ENCODE measurements around the gene NLRP4. TPM values are rescaled to one million over a fixed set of nuclear protein-coding genes. Genes with fewer than 3 reads are reported as not detected.

The NLRP4 gene
- total and polyA plus RNA-seq, 2 of the 4 experiments (the other 2 are of a cell fraction) = not detected

GRCh38 chr19:55901369-55902079, 65.2 kb downstream of the NLRP4 start:
- Histone ChIP-seq H2AK9ac (replicated peaks; ENCODE audit: low read depth, low read length, poor library complexity) (no peak overlapping the region), H3K4me2 (ENCODE audit: low read depth, low read length) (no peak overlapping the region), H2BK15ac (ENCODE audit: low read depth, low read length) (no peak overlapping the region), H3K36me3 (ENCODE audit: control insufficient read depth, insufficient read depth, low read length) (no peaks in the 10 kb centered on the region), H3K4ac (ENCODE audit: low read depth, low read length) (no peak overlapping the region), H3K18ac (ENCODE audit: low read depth, low read length) (no peak overlapping the region), H2AK5ac (ENCODE audit: low read depth, low read length) (no peak overlapping the region), H3K23ac (ENCODE audit: low read depth, low read length) (no peak overlapping the region), H3K9me3 (ENCODE audit: control insufficient read depth, insufficient read depth, low read length) (peaks cover 39% of the 10 kb centered on the region), H2BK20ac (ENCODE audit: low read depth, low read length) (no peak overlapping the region), H3K9ac (ENCODE audit: low read depth, low read length) (no peak overlapping the region), H3K9me1 (ENCODE audit: insufficient read depth, low read length) (no peaks in the 10 kb centered on the region), H3K14ac (replicated peaks; ENCODE audit: low read depth, low read length) (no peak overlapping the region), H4K5ac (ENCODE audit: low read depth, low read length) (no peak overlapping the region), H4K91ac (ENCODE audit: insufficient read depth, low read depth, low read length) (no peak overlapping the region), H3K56ac (ENCODE audit: extremely low read depth, insufficient read depth, low read length) (no peak overlapping the region), H3K27ac (ENCODE audit: insufficient read depth, low read length) (no peak overlapping the region), H3K4me1 (ENCODE audit: control insufficient read depth, insufficient read depth, low read length) (no peaks in the 10 kb centered on the region), H4K20me1 (ENCODE audit: insufficient read depth, low read length) (no peaks in the 10 kb centered on the region), H3K79me1 (ENCODE audit: low read depth in 1 of 2, low read length in 2 of 2) (no peaks in the 10 kb centered on the region), H3K4me3 (ENCODE audit: insufficient read depth, low read depth, low read length) (no peak overlapping the region), H3K27me3 (ENCODE audit: control insufficient read depth, insufficient read depth, low read length) (no peaks in the 10 kb centered on the region), H2BK120ac (ENCODE audit: low read depth, low read length) (no peak overlapping the region), H2AFZ (replicated peaks; ENCODE audit: low read length, poor library complexity) (no peak overlapping the region), H2BK5ac (ENCODE audit: low read depth, low read length, poor library complexity, severe bottlenecking) (no peak overlapping the region), H4K8ac (ENCODE audit: low read depth in 2 of 2, low read length in 2 of 2) (no peak overlapping the region)
- intact Hi-C loops (cut with micrococcal nuclease) = no loop called here
- POLR2A ChIA-PET (ENCODE audit: unreplicated experiment) = interaction anchor here (0.6 kb wide), 1 partner anchor 10 kb away, joined by 3 read pairs; no protein-coding TSS in a partner anchor
- ATAC-seq (ENCODE audit: low read depth) = no peak
- 20% methylated on average over 2 of the region's 13 CpGs; no CpG with 5 or more reads in 1 of the 2 experiments for WGBS, 2 experiments (ENCODE audit: extremely low coverage in 2 of 2, insufficient read length in 1 of 2)
- no peak for DNase-seq
- CTCF ChIA-PET = no interaction called here
- in situ Hi-C loops (cut with MboI; ENCODE audit: low sequenced_read_pairs) = no loop called here
- TF ChIP-seq MAFK (IDR thresholded peaks at IDR 0.05; ENCODE audit: low read depth, low read length) = no peak
- TF ChIP-seq RFX5 (IDR thresholded peaks at IDR 0.05; ENCODE audit: low read depth, low read length) = no peak
- no peak for TF ChIP-seq CHD1 (IDR thresholded peaks at IDR 0.05; ENCODE audit: low read depth, low read length)
- no peak for TF ChIP-seq USF2 (IDR thresholded peaks at IDR 0.05; ENCODE audit: low read depth, low read length)
- TF ChIP-seq CEBPB (IDR thresholded peaks at IDR 0.05; ENCODE audit: low read depth, low read length) = no peak
- no peak for TF ChIP-seq RCOR1 (IDR thresholded peaks at IDR 0.05; ENCODE audit: insufficient replicate concordance, low read length)
- no peak for TF ChIP-seq RAD21 (IDR thresholded peaks at IDR 0.05; ENCODE audit: low read length)
- TF ChIP-seq ELK1 (IDR thresholded peaks at IDR 0.05; ENCODE audit: borderline replicate concordance, low read depth, low read length) = no peak
- TF ChIP-seq SMC3 (IDR thresholded peaks at IDR 0.05; ENCODE audit: low read depth, low read length) = no peak
- TF ChIP-seq POLR2A (IDR thresholded peaks at IDR 0.05; ENCODE audit: low read depth, low read length) = no peak
- dilution Hi-C loops (cut with HindIII; ENCODE audit: low sequenced_read_pairs, unreplicated experiment) = no loop called here
- no TSS peak for BruUV-seq (replicated peaks)
